Ovary (tissue), 3 donors: ENCODE results near the gene GDF10.

Experiments
- EP300 ChIP-seq: sonication (generic); formaldehyde crosslinking; IDR thresholded peaks from one replicate; pipeline ENCODE4 v1.6.1; 2017; ENCODE audit warnings: antibody characterized with exemption
- TF ChIP-seq, protein P1 (sequence below), 3 donors: fragments of 450-650 bp in 2 of 3; fragments of 200-600 bp in 1 of 3; IDR thresholded peaks; one replicate each; pipeline versions ENCODE4 v1.5.1 to v1.8.0; 2016 to 2022; ENCODE audit warnings: antibody characterized with exemption in 3 of 3, mild to moderate bottlenecking in 1 of 3
- donor health status: DM: no; HTN: no; CAD: no.

DNA sequence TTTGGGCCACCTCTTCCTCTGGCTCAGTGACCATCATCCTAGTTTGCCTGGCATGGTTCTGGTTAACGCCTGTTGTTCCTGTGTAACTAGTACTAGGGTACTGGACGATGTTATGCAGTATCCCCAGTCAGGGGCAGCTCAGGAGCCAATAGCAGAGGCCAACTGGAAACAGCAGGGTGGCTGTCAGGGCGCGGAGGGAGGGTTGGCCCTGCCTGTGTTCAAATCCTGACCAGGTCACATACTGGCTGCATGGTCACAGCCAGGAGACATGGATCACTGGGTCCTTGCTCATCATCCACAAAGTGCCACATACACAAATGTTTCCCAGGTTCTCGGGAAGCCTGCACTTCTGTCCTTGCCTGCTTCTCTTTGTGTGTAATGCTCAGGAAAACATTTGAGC lies 35.9 kb downstream of the GDF10 start:
- TF ChIP-seq, protein P1, sequence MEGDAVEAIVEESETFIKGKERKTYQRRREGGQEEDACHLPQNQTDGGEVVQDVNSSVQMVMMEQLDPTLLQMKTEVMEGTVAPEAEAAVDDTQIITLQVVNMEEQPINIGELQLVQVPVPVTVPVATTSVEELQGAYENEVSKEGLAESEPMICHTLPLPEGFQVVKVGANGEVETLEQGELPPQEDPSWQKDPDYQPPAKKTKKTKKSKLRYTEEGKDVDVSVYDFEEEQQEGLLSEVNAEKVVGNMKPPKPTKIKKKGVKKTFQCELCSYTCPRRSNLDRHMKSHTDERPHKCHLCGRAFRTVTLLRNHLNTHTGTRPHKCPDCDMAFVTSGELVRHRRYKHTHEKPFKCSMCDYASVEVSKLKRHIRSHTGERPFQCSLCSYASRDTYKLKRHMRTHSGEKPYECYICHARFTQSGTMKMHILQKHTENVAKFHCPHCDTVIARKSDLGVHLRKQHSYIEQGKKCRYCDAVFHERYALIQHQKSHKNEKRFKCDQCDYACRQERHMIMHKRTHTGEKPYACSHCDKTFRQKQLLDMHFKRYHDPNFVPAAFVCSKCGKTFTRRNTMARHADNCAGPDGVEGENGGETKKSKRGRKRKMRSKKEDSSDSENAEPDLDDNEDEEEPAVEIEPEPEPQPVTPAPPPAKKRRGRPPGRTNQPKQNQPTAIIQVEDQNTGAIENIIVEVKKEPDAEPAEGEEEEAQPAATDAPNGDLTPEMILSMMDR (IDR thresholded peaks at IDR 0.05) = no peak
- no peak for TF ChIP-seq EP300
